Body of pancreas (tissue), 4 donors: ENCODE data around the gene SGSH. TPM values are rescaled to one million over a fixed set of nuclear protein-coding genes. Genes with fewer than 3 reads are reported as not detected.

Source experiments
- ATAC-seq: fragments of 150-250 bp; one replicate; pipeline ENCODE4 v1.9.1; 2016
- DNase-seq, 4 donors: peaks; one replicate each; pipeline ENCODE4 v3.0.0-alpha.2; 2019
- H3K27ac ChIP-seq, 4 donors: fragments of 200-600 bp; sonication (generic); 1 replicate in 3 of 4; 2 replicates in 1 of 4; pipeline versions ENCODE4 v1.5.1 to v1.6.1; 2016 to 2019; ENCODE audit warnings: mild to moderate bottlenecking in 1 of 4, mixed read lengths in 1 of 4, moderate library complexity in 1 of 4
- H3K27me3 ChIP-seq, 2 donors: fragments of 200-600 bp; sonication (generic); one replicate each; pipeline ENCODE4 v1.6.0; 2016; ENCODE audit warnings: mild to moderate bottlenecking in 1 of 2
- H3K36me3 ChIP-seq, 2 donors: fragments of 200-600 bp; sonication (generic); replicated peaks in 1 of 2; 2 replicates each; pipeline ENCODE4 v1.5.1; 2016; ENCODE audit warnings: low read depth in 2 of 2; ENCODE audit not compliant: insufficient read depth in 1 of 2
- H3K4me1 ChIP-seq: fragments of 200-600 bp; sonication (generic); one replicate; pipeline ENCODE4 v1.6.0; 2016
- H3K4me3 ChIP-seq, 2 donors: fragments of 200-600 bp; sonication (generic); 1 replicate in 1 of 2; 2 replicates in 1 of 2; pipeline ENCODE4 v1.5.1; 2016 to 2019
- H3K9me3 ChIP-seq, 3 donors: fragments of 200-600 bp; sonication (generic); 1 replicate in 2 of 3; 2 replicates in 1 of 3; pipeline ENCODE4 v1.5.1; 2016
- CTCF ChIP-seq, 7 experiments: fragments of 450-650 bp in 4 of 7; fragments of 200-600 bp in 3 of 7; sonication (generic) in 3 of 7; IDR thresholded peaks; one replicate each; pipeline ENCODE4 v1.5.1; 2016 to 2019; ENCODE audit warnings: antibody characterized with exemption in 7 of 7
- POLR2A ChIP-seq, 3 donors: fragments of 450-650 bp; IDR thresholded peaks; one replicate each; pipeline ENCODE4 v1.6.1; 2016; ENCODE audit warnings: antibody characterized with exemption in 3 of 3, mild to moderate bottlenecking in 2 of 3
- WGBS, 2 donors: methylation state at CpG; one replicate each; pipeline ENCODE4 v1.1.5; 2017; 5-methylcytosine and 5-hydroxymethylcytosine counted together
- intact Hi-C: fragments of 100-400 bp; cut with DNase I; formaldehyde crosslinking; loops from one replicate; pipeline ENCODE4 v1.15.1; 2023
- total RNA-seq, 2 donors: library from RNA; depleted of rRNA; stranded (reverse); fragments of >200 nt; gene quantifications; one replicate each; pipeline ENCODE4 v1.1.0, GENCODE V29; 2016

Gene SGSH
- total RNA-seq, 2 donors from 2014 or later: 29.6 to 42.8 TPM

DNA sequence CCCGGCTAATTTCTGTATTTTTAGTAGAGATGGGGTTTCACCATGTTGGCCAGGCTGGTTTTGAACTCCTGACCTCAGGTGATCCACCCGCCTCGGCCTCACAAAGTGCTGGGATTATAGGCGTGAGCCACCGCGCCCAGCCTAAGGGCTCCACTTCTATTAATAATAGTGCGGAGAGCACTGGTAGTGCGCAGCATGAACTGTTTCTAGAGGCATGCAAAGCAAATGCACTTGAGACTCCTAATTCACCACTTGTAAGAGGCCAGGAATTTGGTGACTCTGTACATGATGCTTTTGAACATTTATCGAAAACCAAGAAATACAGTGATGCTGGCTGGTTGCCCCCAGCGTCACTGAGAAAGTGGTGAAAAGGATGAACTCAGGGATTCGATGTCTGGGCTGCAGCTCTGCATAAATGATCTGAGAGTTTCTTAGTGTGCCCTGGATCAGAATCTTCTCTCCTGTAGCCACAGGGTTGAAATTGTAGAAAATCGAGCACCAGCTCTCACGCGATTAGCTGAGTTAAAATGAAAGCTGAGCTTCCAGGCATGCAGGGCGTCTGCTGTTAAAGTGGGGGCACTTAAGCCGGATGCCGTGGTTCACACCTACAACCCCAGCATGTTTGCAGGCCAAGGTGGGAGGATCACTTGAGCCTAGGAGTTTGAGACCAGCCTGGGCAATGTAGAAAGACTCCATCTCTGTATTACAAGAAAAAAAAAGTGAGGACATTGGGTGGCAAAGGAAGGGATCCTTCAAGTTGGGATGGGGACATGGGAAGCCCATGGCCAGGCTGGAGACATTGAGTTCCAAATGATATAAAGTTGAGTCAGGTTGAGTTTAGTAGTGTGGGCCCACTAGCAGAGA is 45.3 kb upstream of the SGSH start:
- no peaks in the 10 kb centered on the region for H3K36me3 ChIP-seq
- 93 to 96% methylated on average over 14 to 17 of the region's 17 CpGs for WGBS, 2 donors
- ATAC-seq (no peak), DNase-seq (no peak)
- H3K4me1 ChIP-seq: peaks cover 40% of the 10 kb centered on the region
- H3K9me3 ChIP-seq: no peaks in the 10 kb centered on the region
- no peaks in the 10 kb centered on the region for H3K27me3 ChIP-seq
- intact Hi-C loops: loop anchor here (10.0 kb wide), 1 partner anchor 171 kb away; no protein-coding TSS in a partner anchor
- no peak overlapping the region for H3K4me3 ChIP-seq
- H3K27ac ChIP-seq: no peak overlapping the region
- TF ChIP-seq CTCF (IDR thresholded peaks at IDR 0.05) (no peak), POLR2A (IDR thresholded peaks at IDR 0.05) (no peak)

DNA sequence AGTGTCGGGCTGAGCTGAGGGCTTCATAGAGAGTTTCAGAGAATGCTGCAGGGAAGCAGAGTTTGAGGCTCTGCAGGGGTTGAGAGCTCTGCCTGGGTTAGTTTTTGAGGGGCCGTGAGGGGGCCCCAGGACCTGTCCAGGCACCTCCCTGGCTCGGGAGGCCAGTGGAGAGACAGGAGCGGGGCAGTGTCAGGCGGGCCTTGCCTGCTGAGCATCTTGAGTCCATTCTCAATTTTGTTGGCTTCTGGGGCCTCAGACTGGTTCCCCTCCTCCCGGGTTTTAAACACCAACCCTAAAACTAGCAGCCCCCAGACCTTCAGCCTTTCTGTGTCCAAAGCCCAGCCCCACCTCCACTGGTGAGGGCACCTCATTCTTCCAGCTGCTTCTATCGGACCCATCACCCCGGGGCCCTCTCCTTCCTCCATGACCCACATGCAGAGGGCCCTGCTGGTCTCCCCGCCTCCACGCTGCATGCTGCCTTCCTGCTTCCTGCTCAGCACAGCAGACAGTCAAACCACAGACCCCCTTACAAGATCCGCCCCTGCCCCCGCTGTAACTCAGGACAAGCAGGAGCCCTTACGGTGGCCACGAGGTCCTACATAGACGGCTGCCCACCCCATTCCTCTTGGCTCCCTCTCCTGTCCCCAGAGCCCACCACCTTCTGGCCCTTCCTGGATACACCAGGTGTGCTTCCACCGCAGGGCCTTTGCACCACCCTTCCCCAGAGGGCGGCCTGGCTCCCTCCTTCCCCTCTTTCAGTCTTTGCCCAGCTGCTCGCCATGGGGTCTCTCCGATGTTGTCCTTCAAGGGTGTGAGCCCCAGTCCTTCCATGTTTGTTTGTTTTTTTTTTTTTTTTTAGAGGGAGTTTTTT is 44.3 kb upstream of the SGSH start:
- 65 to 84% methylated on average over 19 of the region's 19 CpGs for WGBS, 2 donors
- Histone ChIP-seq H3K27ac (peak overlapping the region in 3 of 4 donors; percentile 96 to 99 (median 97)), H3K36me3 (no peaks in the 10 kb centered on the region), H3K27me3 (no peaks in the 10 kb centered on the region), H3K9me3 (no peaks in the 10 kb centered on the region), H3K4me1 (peaks cover 46% of the 10 kb centered on the region), H3K4me3 (no peak overlapping the region)
- ATAC-seq (no peak), DNase-seq (no peak)
- TF ChIP-seq POLR2A (IDR thresholded peaks at IDR 0.05): no peak
- TF ChIP-seq CTCF (IDR thresholded peaks at IDR 0.05): no peak
- intact Hi-C loops: loop anchor here (10.0 kb wide), 1 partner anchor 170 kb away; no protein-coding TSS in a partner anchor

GRCh38 chr17:80263253-80264204 is 43.4 kb upstream of the SGSH start:
- ATAC-seq (peak; percentile 56), DNase-seq (peak; percentile 79 to 92 (median 89))
- 31 to 41% methylated on average over 11 to 19 of the region's 19 CpGs for WGBS, 2 donors
- peak; percentile 21 to 92 (median 87) for TF ChIP-seq POLR2A (IDR thresholded peaks at IDR 0.05)
- peak in 3 of 7 experiments; percentile 12 to 23 (median 16) for TF ChIP-seq CTCF (IDR thresholded peaks at IDR 0.05)
- Histone ChIP-seq H3K4me3 (peak overlapping the region in 1 of 2 donors; percentile 9), H3K27ac (peak overlapping the region; percentile 72 to 99 (median 96)), H3K36me3 (no peaks in the 10 kb centered on the region), H3K27me3 (no peaks in the 10 kb centered on the region), H3K4me1 (peaks cover 47% of the 10 kb centered on the region), H3K9me3 (no peaks in the 10 kb centered on the region)
- intact Hi-C loops: loop anchor here (10.0 kb wide), 1 partner anchor 169 kb away; no protein-coding TSS in a partner anchor

GRCh38 chr17:80262775-80263244 is 42.7 kb upstream of the SGSH start:
- no peaks in the 10 kb centered on the region for H3K9me3 ChIP-seq
- H3K27me3 ChIP-seq: no peaks in the 10 kb centered on the region
- peaks cover 47% of the 10 kb centered on the region for H3K4me1 ChIP-seq
- intact Hi-C loops: loop anchor here (10.0 kb wide), 1 partner anchor 168 kb away; no protein-coding TSS in a partner anchor
- no peaks in the 10 kb centered on the region for H3K36me3 ChIP-seq
- 80 to 86% methylated on average over 1 to 8 of the region's 8 CpGs for WGBS, 2 donors
- DNase-seq: no peak
- no peak for ATAC-seq
- TF ChIP-seq POLR2A (IDR thresholded peaks at IDR 0.05) (no peak), CTCF (IDR thresholded peaks at IDR 0.05) (no peak)
- H3K27ac ChIP-seq: peak overlapping the region; percentile 72 to 99 (median 96)
- no peak overlapping the region for H3K4me3 ChIP-seq
